ENCODE measurements around the gene TBC1D3K. TPM values are rescaled to one million over a fixed set of nuclear protein-coding genes. Genes with fewer than 3 reads are reported as not detected.
"Not testable (repeated sequence)": the region's sequence is repeated elsewhere in the genome, so short reads cannot be mapped to it uniquely, and the experiment has no call there.

The TBC1D3K gene
- total RNA-seq, result under 1 TPM in 1 of 5 donors, not detected in 4; 0.37 TPM
- polyA plus RNA-seq, result not detected
- long read RNA-seq, donor 1, result 0 reads
- long read RNA-seq, donor 2, partial matches to known transcripts, result 16 of 16 reads
- long read RNA-seq, donor 2, other reads (novel, unspliced or antisense), result 0 of 16 reads
- long read RNA-seq, donor 3, result 0 reads
- long read RNA-seq, donor 4, result 0 reads
- long read RNA-seq, donor 5, result 0 reads
- long read RNA-seq, donor 6, result 0 reads
- long read RNA-seq, donor 7, result 0 reads
- long read RNA-seq, donor 8, result 0 reads
- long read RNA-seq, donor 9, result 0 reads
- long read RNA-seq, donor 10, result 0 reads

DNA sequence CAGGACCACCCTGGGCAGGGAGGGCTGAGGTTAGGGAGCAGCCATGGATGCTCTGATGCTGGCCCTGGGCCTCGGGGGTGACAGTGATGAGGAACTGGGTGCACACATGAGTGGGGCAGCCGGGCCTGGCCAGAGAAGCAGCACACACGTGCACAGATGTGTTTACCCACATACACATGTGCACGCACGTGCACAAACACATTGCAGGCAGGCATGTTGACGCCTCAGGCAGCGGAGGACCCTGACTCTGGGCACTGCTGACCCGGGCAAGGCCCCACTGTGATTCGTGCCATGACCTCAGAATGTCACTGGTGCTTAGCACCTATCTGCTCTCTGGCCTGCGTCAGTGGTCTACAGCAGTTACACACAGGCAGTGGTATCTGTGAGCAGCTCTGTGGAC, at the start of gene TBC1D3K:
TBC1D3K (plus strand) TSS at position 301 of the 400 bp plus-strand sequence. CDS start 1,585 bp downstream, outside the sequence.
- H3K4me1 ChIP-seq; intact Hi-C loops (cut with DNase I; ENCODE audit: low total_unique reads); H3K9me3 ChIP-seq; H3K27me3 ChIP-seq; H3K4me3 ChIP-seq; H3K27ac ChIP-seq; H3K36me3 ChIP-seq; DNase-seq: not testable (repeated sequence)
- no CpG with 5 or more reads among the region's 10 CpGs for WGBS, 5 donors

GRCh38 chr17:37884516-37884915, 39.7 kb upstream of the TBC1D3K start:
- Histone ChIP-seq H3K4me1 (no peaks in the 10 kb centered on the region), H3K36me3 (no peaks in the 10 kb centered on the region), H3K9me3 (no peaks in the 10 kb centered on the region), H3K27me3 (no peaks in the 10 kb centered on the region), H3K27ac (no peak overlapping the region), H3K4me3 (no peak overlapping the region)
- TF ChIP-seq CTCF (IDR thresholded peaks at IDR 0.05), result no peak
- TF ChIP-seq POLR2AphosphoS5 (IDR thresholded peaks at IDR 0.05), result no peak
- TF ChIP-seq EP300 (IDR thresholded peaks at IDR 0.05), result no peak
- no peak for TF ChIP-seq POLR2A (IDR thresholded peaks at IDR 0.05)
- DNase-seq, result no peak
- intact Hi-C loops (cut with DNase I; ENCODE audit: low total_unique reads), result no loop called here
- 56 to 71% (median 63%) methylated on average over 2 of the region's 2 CpGs for WGBS, 5 donors

GRCh38 chr17:37885136-37885535, 39.1 kb upstream of the TBC1D3K start:
- H3K9me3 ChIP-seq, result no peaks in the 10 kb centered on the region
- no peaks in the 10 kb centered on the region for H3K36me3 ChIP-seq
- no peaks in the 10 kb centered on the region for H3K4me1 ChIP-seq
- 67 to 77% (median 73%) methylated on average over 5 of the region's 5 CpGs for WGBS, 5 donors
- H3K4me3 ChIP-seq, result no peak overlapping the region
- intact Hi-C loops (cut with DNase I; ENCODE audit: low total_unique reads), result no loop called here
- H3K27ac ChIP-seq, result no peak overlapping the region
- H3K27me3 ChIP-seq, result no peaks in the 10 kb centered on the region
- DNase-seq, result no peak
- TF ChIP-seq CTCF (IDR thresholded peaks at IDR 0.05), result no peak
- no peak for TF ChIP-seq POLR2A (IDR thresholded peaks at IDR 0.05)
- no peak for TF ChIP-seq EP300 (IDR thresholded peaks at IDR 0.05)
- no peak for TF ChIP-seq POLR2AphosphoS5 (IDR thresholded peaks at IDR 0.05)

DNA sequence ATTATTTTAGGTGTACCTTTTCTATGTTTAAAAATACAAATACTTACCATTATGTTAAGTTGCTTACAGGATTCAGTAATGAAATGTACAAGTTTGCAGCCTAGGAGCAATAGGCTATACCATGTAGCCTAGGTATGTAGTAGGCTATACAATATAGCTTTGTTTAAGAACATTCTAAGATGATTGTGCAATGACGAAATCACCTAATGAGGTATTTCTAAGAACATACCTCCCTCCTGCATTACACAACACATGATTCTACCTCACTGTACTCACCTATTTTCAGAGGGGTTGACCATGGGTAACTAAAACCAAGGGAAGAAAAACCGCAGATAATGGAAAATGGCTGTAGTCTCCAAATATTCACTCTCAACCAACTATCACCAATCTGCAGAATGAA, 35.3 kb upstream of the TBC1D3K start:
- WGBS, 5 donors, result 79 to 90% (median 85%) methylated on average over 2 of the region's 2 CpGs
- Histone ChIP-seq H3K36me3 (no peaks in the 10 kb centered on the region), H3K27ac (no peak overlapping the region), H3K27me3 (no peaks in the 10 kb centered on the region), H3K4me3 (no peak overlapping the region), H3K9me3 (no peaks in the 10 kb centered on the region), H3K4me1 (no peaks in the 10 kb centered on the region)
- no peak for DNase-seq
- intact Hi-C loops (cut with DNase I; ENCODE audit: low total_unique reads), result no loop called here
- TF ChIP-seq CTCF (IDR thresholded peaks at IDR 0.05) (no peak), POLR2A (IDR thresholded peaks at IDR 0.05) (no peak), EP300 (IDR thresholded peaks at IDR 0.05) (no peak), POLR2AphosphoS5 (IDR thresholded peaks at IDR 0.05) (no peak)

DNA sequence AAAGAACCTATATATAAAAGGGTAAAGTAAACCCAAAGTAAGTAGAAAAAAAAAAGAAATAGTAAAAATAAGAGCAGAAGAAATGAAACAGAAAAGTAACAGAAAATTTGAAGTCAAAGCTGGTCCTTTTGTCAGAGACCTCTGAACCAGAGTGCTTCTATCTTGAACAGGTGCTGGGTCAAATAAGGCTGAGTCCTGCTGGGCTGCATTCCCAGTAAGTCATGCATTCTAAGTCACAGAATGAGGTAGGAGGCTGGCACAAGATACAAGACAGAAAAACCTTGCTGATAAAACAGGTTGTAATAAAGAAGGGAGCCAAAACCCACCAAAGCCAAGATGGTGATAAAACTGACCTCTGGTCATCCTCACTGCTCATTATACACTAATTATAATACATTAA, 27.3 kb upstream of the TBC1D3K start:
- H3K4me3 ChIP-seq; H3K9me3 ChIP-seq; H3K27ac ChIP-seq; H3K4me1 ChIP-seq; H3K27me3 ChIP-seq; intact Hi-C loops (cut with DNase I; ENCODE audit: low total_unique reads); DNase-seq; H3K36me3 ChIP-seq: not testable (repeated sequence)

Small RNA genes within 50 kb of the gene (small RNA-seq; reads per million reads assigned to genes)
- gene RF00001, result 0 reads per million in 4 donors
- 0 reads per million in 4 donors for gene RNU6-489P

Other genes with a start within 250 kb of the TBC1D3K start
- gene HNF1B, start 179.4 kb upstream of the TBC1D3K start, total RNA-seq, result 10 to 100 TPM in 2 of 5 donors, 1 to 10 TPM in 2, under 1 TPM in 1; 0.58 to 19.2 (median 7.7) TPM
- 1 to 10 TPM; 4.4 to 7.3 (median 6.7) TPM for gene HNF1B, start 179.4 kb upstream of the TBC1D3K start, polyA plus RNA-seq
- 10 to 100 TPM in 3 of 5 donors, 1 to 10 TPM in 2; 2.8 to 21.0 (median 12.9) TPM for gene TBC1D3L, start 64.6 kb downstream of the TBC1D3K start, total RNA-seq
- gene TBC1D3L, start 64.6 kb downstream of the TBC1D3K start, polyA plus RNA-seq, result 10 to 100 TPM in 1 of 3 donors, 1 to 10 TPM in 2; 5.5 to 19.0 (median 8.7) TPM
- gene TBC1D3D, start 79.6 kb downstream of the TBC1D3K start, total RNA-seq, result not detected
- 1 to 10 TPM in 1 of 3 donors, not detected in 2; 1.7 TPM for gene TBC1D3D, start 79.6 kb downstream of the TBC1D3K start, polyA plus RNA-seq
- not detected for gene TBC1D3C, start 144.2 kb downstream of the TBC1D3K start, total RNA-seq
- 1 to 10 TPM in 1 of 3 donors, not detected in 2; 6.7 TPM for gene TBC1D3C, start 144.2 kb downstream of the TBC1D3K start, polyA plus RNA-seq
- 1 to 10 TPM in 1 of 5 donors, not detected in 4; 3.5 TPM for gene TBC1D3E, start 203.5 kb downstream of the TBC1D3K start, total RNA-seq
- not detected for gene TBC1D3E, start 203.5 kb downstream of the TBC1D3K start, polyA plus RNA-seq

All from stomach (tissue), 19 donors.